Measurements from ENCODE around the gene PPCDC.

PPCDC gene

DNA sequence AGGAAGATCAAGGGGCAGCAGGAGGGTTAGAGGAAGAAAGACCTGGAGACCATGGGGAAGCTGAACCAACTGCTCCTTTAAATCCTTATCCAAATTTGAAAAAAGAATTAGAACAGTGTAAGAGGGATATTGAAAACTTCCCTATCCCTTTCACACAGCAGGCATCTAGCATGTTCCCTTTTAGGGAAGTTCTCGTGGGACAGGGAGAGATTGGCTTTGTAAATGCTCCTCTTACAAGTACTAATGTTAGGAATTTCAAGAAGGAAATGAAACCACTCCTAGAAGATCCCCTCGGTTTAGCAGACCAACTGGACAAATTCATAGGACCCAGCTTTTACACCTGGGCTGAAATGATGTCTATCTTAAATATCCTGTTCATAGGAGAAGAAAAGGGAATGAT is 41.5 kb downstream of the PPCDC start:
- no peak for TF ChIP-seq TARDBP (IDR thresholded peaks at IDR 0.05)
- CTCF ChIA-PET = interaction anchor here (1.3 kb wide), 1 partner anchor 28 kb away, joined by 3 read pairs; no protein-coding TSS in a partner anchor
- DNase-seq (ENCODE audit: extremely low spot score) = no peak
- POLR2A ChIA-PET = interaction anchor here (0.8 kb wide), 1 partner anchor 25 kb away, joined by 3 read pairs; no protein-coding TSS in a partner anchor

DNA sequence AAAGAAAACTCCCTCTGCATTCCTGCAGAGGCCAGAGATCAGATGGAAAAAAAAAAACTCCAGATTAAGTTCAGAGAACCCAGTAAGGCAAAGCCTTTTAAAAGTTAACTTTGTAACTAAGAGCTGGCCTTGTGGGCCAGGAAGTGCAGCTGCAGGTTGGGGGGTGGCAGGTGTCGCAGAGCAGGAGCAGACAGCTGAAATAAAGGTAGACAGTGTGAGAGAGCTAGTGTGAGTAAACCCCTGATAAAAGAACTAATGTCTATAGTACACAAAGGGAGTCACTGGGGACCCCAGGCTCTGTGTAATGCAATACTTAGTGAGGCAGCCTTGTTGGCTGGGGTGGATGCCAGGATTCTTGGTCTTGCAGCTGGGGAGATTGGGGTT is 42.1 kb downstream of the PPCDC start:
- CTCF ChIA-PET = interaction anchor here (0.6 to 1.3 kb wide), 2 partner anchors 27 to 161 kb away, joined by 3 to 4 read pairs; no protein-coding TSS in a partner anchor
- TF ChIP-seq SP1 (IDR thresholded peaks at IDR 0.05) = no peak
- TF ChIP-seq FOXK2 (IDR thresholded peaks at IDR 0.05) = no peak
- no peak for TF ChIP-seq LEF1 (IDR thresholded peaks at IDR 0.05; ENCODE audit: borderline replicate concordance)
- no peak for TF ChIP-seq CTBP1 (IDR thresholded peaks at IDR 0.05; ENCODE audit: borderline replicate concordance)
- no peak for TF ChIP-seq HDGF (IDR thresholded peaks at IDR 0.05; ENCODE audit: borderline replicate concordance)
- TF ChIP-seq ELF4 (IDR thresholded peaks at IDR 0.05) = no peak
- no peak for TF ChIP-seq BHLHE40 (IDR thresholded peaks at IDR 0.05; ENCODE audit: borderline replicate concordance)
- TF ChIP-seq, protein P1, sequence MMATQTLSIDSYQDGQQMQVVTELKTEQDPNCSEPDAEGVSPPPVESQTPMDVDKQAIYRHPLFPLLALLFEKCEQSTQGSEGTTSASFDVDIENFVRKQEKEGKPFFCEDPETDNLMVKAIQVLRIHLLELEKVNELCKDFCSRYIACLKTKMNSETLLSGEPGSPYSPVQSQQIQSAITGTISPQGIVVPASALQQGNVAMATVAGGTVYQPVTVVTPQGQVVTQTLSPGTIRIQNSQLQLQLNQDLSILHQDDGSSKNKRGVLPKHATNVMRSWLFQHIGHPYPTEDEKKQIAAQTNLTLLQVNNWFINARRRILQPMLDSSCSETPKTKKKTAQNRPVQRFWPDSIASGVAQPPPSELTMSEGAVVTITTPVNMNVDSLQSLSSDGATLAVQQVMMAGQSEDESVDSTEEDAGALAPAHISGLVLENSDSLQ (IDR thresholded peaks at IDR 0.05) = no peak
- TF ChIP-seq FOXA1 (IDR thresholded peaks at IDR 0.05) = no peak
- no peak for TF ChIP-seq ARNT (IDR thresholded peaks at IDR 0.05)
- no peak for TF ChIP-seq SUZ12 (IDR thresholded peaks at IDR 0.05)
- no peak for TF ChIP-seq ZNF384 (IDR thresholded peaks at IDR 0.05)
- TF ChIP-seq L3MBTL2 (conservative IDR thresholded peaks at IDR 0.05) = no peak
- no peak for TF ChIP-seq FOXM1 (IDR thresholded peaks at IDR 0.05; ENCODE audit: borderline replicate concordance)
- no peak for TF ChIP-seq TARDBP (IDR thresholded peaks at IDR 0.05)
- TF ChIP-seq NFRKB (IDR thresholded peaks at IDR 0.05) = no peak
- no peak for DNase-seq (ENCODE audit: extremely low spot score)

DNA sequence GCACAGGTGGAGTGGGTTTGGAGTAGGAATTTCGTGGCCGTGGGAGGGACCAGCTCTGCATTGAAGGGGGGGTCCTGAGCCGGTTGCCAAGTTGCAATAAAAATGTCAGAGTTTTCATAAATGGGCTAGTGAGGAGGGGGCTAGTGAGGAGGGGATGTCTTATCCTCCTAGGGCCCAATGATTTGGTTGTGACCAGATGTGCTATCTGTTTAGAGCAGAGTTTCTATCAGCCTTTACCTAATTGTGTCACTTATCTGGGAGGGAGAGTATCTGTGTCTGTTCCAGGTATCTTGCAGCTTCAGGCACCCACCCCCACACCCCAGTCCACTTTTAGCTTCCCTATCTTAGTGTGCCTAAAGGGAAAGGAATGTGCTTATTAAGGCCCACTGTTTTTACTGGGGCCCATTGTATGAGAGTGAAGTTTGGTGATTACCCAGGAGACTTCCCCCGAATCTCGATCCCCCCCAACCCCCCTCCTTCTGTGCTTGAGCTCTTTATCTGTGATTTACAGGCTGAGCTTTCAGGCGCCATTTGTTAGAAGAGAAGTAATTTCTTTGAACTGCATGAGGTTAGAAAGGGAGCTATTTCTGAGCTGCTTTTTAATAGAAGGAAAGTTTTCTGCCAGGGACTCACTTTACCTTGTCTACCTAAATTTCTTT is 42.6 kb downstream of the PPCDC start:
- no peak for DNase-seq (ENCODE audit: extremely low spot score)
- no peak for TF ChIP-seq FOXK2 (IDR thresholded peaks at IDR 0.05)
- no peak for TF ChIP-seq ARNT (IDR thresholded peaks at IDR 0.05)
- TF ChIP-seq, protein P1 (IDR thresholded peaks at IDR 0.05) = no peak
- TF ChIP-seq LEF1 (IDR thresholded peaks at IDR 0.05; ENCODE audit: borderline replicate concordance) = no peak
- no peak for TF ChIP-seq SUZ12 (IDR thresholded peaks at IDR 0.05)
- no peak for TF ChIP-seq FOXM1 (IDR thresholded peaks at IDR 0.05; ENCODE audit: borderline replicate concordance)
- no peak for TF ChIP-seq CTBP1 (IDR thresholded peaks at IDR 0.05; ENCODE audit: borderline replicate concordance)
- no peak for TF ChIP-seq ELF4 (IDR thresholded peaks at IDR 0.05)
- no peak for TF ChIP-seq FOXA1 (IDR thresholded peaks at IDR 0.05)
- no peak for TF ChIP-seq TARDBP (IDR thresholded peaks at IDR 0.05)
- TF ChIP-seq L3MBTL2 (conservative IDR thresholded peaks at IDR 0.05) = no peak
- no peak for TF ChIP-seq SP1 (IDR thresholded peaks at IDR 0.05)
- no peak for TF ChIP-seq BHLHE40 (IDR thresholded peaks at IDR 0.05; ENCODE audit: borderline replicate concordance)
- no peak for TF ChIP-seq NFRKB (IDR thresholded peaks at IDR 0.05)
- no peak for TF ChIP-seq ZNF384 (IDR thresholded peaks at IDR 0.05)
- no peak for TF ChIP-seq HDGF (IDR thresholded peaks at IDR 0.05; ENCODE audit: borderline replicate concordance)
- CTCF ChIA-PET = interaction anchor here (0.6 to 1.3 kb wide), 5 partner anchors 23 to 427 kb away, joined by 3 to 5 read pairs (median 4); no protein-coding TSS in a partner anchor
- POLR2A ChIA-PET = interaction anchor here (0.9 to 1.5 kb wide), 6 partner anchors 8 to 136 kb away, joined by 3 to 5 read pairs (median 3); partner anchors contain the start of genes C15orf39 and PPCDC

More for the DNA sequence above, 42.1 kb downstream of the PPCDC start:
- POLR2A ChIA-PET = interaction anchor here (1.1 kb wide), 1 partner anchor 136 kb away, joined by 5 read pairs; the partner anchor contains the start of gene C15orf39

DNA sequence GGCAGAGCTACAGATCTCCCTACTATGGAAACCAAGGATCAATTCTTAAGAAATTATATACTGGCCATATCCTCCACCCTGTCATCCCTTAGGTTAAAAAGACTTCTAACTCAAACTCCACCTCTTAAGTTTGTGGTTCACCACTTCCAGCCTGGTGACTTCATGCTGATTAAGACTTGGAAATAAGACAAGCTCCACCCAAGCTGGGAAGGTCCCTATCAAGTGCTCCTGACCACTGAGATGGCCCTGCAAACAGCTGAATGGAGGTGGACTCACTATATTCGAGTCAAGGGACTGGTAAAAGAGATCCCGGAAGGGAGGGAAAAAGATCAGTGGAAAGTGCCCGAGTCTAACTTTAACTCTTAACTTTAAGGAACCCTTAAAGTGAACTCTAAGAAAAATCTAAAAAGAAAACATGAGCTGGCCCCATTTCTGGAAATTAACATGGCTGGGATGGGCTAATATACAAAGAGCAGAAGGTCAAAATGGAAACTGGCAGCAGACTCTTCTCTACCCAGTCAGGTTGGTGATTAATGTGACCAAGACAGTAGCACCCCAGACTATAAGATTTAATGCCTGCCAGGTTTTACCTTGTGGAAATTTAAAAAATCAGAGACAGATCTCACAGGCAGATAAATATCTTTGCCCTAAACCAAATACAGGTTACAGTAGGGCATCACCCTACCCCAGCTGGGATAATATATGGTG is 43.9 kb downstream of the PPCDC start:
- ChIA-PET CTCF (interaction anchor here (0.6 kb wide), 1 partner anchor 14 kb away, joined by 3 read pairs; no protein-coding TSS in a partner anchor), POLR2A (interaction anchor here (0.6 to 1.5 kb wide), 6 partner anchors 24 to 712 kb away, joined by 3 to 5 read pairs (median 3); partner anchors contain the start of gene C15orf39)
- no peak for DNase-seq (ENCODE audit: extremely low spot score)
- TF ChIP-seq LEF1 (IDR thresholded peaks at IDR 0.05; ENCODE audit: borderline replicate concordance) (no peak), FOXM1 (IDR thresholded peaks at IDR 0.05; ENCODE audit: borderline replicate concordance) (no peak), ELF4 (IDR thresholded peaks at IDR 0.05) (no peak), CTBP1 (IDR thresholded peaks at IDR 0.05; ENCODE audit: borderline replicate concordance) (no peak), BHLHE40 (IDR thresholded peaks at IDR 0.05; ENCODE audit: borderline replicate concordance) (no peak), TARDBP (IDR thresholded peaks at IDR 0.05) (no peak), SUZ12 (IDR thresholded peaks at IDR 0.05) (no peak), ZNF384 (IDR thresholded peaks at IDR 0.05) (no peak), L3MBTL2 (conservative IDR thresholded peaks at IDR 0.05) (no peak), NFRKB (IDR thresholded peaks at IDR 0.05) (no peak)
- TF ChIP-seq, protein P1 (IDR thresholded peaks at IDR 0.05) = no peak

DNA sequence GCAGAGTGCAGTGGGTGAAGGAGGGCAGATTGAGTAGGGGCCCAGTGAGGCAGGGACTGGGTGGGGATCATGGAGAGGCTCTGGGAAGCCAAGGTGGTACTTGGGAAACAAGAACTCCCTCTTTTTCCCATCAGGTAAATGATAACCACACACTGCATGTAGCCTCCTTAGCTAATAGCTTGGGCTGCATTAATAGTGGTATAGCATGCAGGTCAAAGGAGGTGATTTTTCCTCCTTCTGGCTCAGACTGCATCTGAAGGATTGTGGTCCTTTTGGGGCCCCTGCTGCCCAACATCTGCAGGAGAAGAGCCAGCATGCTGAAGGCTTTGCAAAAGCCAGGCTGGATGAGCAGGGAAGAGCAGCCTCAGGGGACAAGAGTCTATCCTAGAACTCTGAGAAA is 45.4 kb downstream of the PPCDC start:
- POLR2A ChIA-PET = no interaction called here

More for the DNA sequence above, 45.4 kb downstream of the PPCDC start:
- CTCF ChIA-PET = no interaction called here
- DNase-seq (ENCODE audit: extremely low spot score) = no peak
- no peak for TF ChIP-seq FOXA1 (IDR thresholded peaks at IDR 0.05)
- no peak for TF ChIP-seq SUZ12 (IDR thresholded peaks at IDR 0.05)
- TF ChIP-seq NFRKB (IDR thresholded peaks at IDR 0.05) = no peak
- TF ChIP-seq ARNT (IDR thresholded peaks at IDR 0.05) = no peak

Data from HEK293T (cell line).